GM12878 (cell line): ENCODE measurements around the gene CINP.

ENCODE experiments used
- CBFB ChIP-seq: IDR thresholded peaks from 2 replicates; pipeline ENCODE4 v1.6.1; 2016; ENCODE audit warnings: antibody characterized with exemption, low read depth
- EZH2 ChIP-seq: IDR thresholded peaks from 2 replicates; pipeline ENCODE4 v1.6.1; 2012; ENCODE audit warnings: low read depth, mild to moderate bottlenecking, control low read depth, inconsistent platforms, low read length, borderline replicate concordance; ENCODE audit not compliant: control insufficient read depth
- FOS ChIP-seq: IDR thresholded peaks from 3 replicates; pipeline ENCODE4 v1.6.1; 2011; ENCODE audit warnings: borderline replicate concordance; ENCODE audit not compliant: insufficient read length; ENCODE audit errors: extremely low read depth
- FOXM1 ChIP-seq: IDR thresholded peaks from 2 replicates; pipeline ENCODE4 v1.6.1; 2012; ENCODE audit warnings: low read depth, mild to moderate bottlenecking, inconsistent platforms, low read length, moderate library complexity
- HDAC2 ChIP-seq: fragments of 200-600 bp; sonication (generic); IDR thresholded peaks from 2 replicates; pipeline ENCODE4 v1.6.1; 2017
- HDGF ChIP-seq: fragments of 450-650 bp; IDR thresholded peaks from 2 replicates; pipeline ENCODE4 v1.6.1; 2016; ENCODE audit warnings: antibody characterized with exemption
- PAX8 ChIP-seq: fragments of 450-650 bp; IDR thresholded peaks from 2 replicates; pipeline ENCODE4 v1.6.1; 2017; ENCODE audit warnings: mild to moderate bottlenecking, moderate library complexity
- ZNF274 ChIP-seq: IDR thresholded peaks from one replicate; pipeline ENCODE4 v1.8.0; 2011; ENCODE audit not compliant: insufficient read length, insufficient read depth
- TF ChIP-seq, protein P1 (sequence below), 3 experiments: IDR thresholded peaks in 2 of 3; conservative IDR thresholded peaks in 1 of 3; 2 replicates each; pipeline ENCODE4 v1.5.1; 2011; ENCODE audit warnings: low read depth in 3 of 3, low read length in 3 of 3, mild to moderate bottlenecking in 3 of 3, control low read depth in 2 of 3, moderate library complexity in 2 of 3, inconsistent platforms in 1 of 3, mixed read lengths in 1 of 3; ENCODE audit not compliant: control insufficient read depth in 2 of 3, insufficient read depth in 1 of 3; ENCODE audit errors: extremely low read depth in 1 of 3
- TF ChIP-seq, protein P2 (sequence below): fragments of 450-650 bp; IDR thresholded peaks from 2 replicates; pipeline ENCODE4 v1.6.1; 2016; ENCODE audit warnings: mild to moderate bottlenecking, moderate library complexity, borderline replicate concordance

DNA sequence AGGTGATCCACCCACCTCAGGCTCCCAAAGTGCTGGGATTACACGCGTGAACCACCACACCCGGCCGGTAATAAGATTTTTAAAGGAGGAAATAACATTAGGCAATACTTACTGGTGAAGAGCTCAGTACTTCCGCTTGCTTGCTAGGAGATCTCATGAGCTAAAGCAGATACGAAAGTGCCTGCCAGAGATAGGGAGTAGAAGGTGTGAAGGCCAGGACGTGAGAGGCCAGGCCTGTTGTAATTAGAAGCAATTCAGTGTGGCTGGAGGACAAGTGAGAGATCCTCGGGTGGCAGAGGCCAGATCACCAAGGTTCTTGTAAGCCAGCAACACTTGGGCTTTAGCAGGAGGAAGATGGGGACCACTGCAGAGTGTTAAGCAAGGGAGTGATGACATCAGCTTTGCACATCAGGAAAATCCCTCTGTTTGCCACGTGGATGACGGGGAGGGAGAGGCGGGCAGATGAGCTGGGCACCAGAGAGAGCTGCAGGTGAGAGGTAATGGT, 7.7 kb upstream of the CINP start:
- TF ChIP-seq, protein P1, sequence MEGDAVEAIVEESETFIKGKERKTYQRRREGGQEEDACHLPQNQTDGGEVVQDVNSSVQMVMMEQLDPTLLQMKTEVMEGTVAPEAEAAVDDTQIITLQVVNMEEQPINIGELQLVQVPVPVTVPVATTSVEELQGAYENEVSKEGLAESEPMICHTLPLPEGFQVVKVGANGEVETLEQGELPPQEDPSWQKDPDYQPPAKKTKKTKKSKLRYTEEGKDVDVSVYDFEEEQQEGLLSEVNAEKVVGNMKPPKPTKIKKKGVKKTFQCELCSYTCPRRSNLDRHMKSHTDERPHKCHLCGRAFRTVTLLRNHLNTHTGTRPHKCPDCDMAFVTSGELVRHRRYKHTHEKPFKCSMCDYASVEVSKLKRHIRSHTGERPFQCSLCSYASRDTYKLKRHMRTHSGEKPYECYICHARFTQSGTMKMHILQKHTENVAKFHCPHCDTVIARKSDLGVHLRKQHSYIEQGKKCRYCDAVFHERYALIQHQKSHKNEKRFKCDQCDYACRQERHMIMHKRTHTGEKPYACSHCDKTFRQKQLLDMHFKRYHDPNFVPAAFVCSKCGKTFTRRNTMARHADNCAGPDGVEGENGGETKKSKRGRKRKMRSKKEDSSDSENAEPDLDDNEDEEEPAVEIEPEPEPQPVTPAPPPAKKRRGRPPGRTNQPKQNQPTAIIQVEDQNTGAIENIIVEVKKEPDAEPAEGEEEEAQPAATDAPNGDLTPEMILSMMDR (IDR thresholded peaks at IDR 0.05 in 2 of 3, conservative IDR thresholded peaks at IDR 0.05 in 1 of 3; ENCODE audit: control insufficient read depth in 2 of 3, extremely low read depth in 1 of 3, insufficient read depth in 1 of 3, low read depth in 3 of 3, low read length in 3 of 3): no peak
- TF ChIP-seq EZH2 (no peak), FOXM1 (no peak), HDGF (no peak), CBFB (no peak), HDAC2 (no peak), ZNF274 (no peak), FOS (no peak), PAX8 (no peak)
- TF ChIP-seq, protein P2, sequence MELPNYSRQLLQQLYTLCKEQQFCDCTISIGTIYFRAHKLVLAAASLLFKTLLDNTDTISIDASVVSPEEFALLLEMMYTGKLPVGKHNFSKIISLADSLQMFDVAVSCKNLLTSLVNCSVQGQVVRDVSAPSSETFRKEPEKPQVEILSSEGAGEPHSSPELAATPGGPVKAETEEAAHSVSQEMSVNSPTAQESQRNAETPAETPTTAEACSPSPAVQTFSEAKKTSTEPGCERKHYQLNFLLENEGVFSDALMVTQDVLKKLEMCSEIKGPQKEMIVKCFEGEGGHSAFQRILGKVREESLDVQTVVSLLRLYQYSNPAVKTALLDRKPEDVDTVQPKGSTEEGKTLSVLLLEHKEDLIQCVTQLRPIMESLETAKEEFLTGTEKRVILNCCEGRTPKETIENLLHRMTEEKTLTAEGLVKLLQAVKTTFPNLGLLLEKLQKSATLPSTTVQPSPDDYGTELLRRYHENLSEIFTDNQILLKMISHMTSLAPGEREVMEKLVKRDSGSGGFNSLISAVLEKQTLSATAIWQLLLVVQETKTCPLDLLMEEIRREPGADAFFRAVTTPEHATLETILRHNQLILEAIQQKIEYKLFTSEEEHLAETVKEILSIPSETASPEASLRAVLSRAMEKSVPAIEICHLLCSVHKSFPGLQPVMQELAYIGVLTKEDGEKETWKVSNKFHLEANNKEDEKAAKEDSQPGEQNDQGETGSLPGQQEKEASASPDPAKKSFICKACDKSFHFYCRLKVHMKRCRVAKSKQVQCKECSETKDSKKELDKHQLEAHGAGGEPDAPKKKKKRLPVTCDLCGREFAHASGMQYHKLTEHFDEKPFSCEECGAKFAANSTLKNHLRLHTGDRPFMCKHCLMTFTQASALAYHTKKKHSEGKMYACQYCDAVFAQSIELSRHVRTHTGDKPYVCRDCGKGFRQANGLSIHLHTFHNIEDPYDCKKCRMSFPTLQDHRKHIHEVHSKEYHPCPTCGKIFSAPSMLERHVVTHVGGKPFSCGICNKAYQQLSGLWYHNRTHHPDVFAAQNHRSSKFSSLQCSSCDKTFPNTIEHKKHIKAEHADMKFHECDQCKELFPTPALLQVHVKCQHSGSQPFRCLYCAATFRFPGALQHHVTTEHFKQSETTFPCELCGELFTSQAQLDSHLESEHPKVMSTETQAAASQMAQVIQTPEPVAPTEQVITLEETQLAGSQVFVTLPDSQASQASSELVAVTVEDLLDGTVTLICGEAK: no peak
